WI38 (cell line): ENCODE results near the gene UTF1.

ENCODE experiments used
- H3K4me3 ChIP-seq: 2 replicates; pipeline ENCODE4 v1.5.1; 2011; ENCODE audit warnings: low read depth, mild to moderate bottlenecking, control low read depth, low read length
- CTCF ChIP-seq: IDR thresholded peaks from 2 replicates; pipeline ENCODE4 v1.5.1; 2012; ENCODE audit warnings: low read depth, mild to moderate bottlenecking, control low read depth, low read length

Gene UTF1

DNA sequence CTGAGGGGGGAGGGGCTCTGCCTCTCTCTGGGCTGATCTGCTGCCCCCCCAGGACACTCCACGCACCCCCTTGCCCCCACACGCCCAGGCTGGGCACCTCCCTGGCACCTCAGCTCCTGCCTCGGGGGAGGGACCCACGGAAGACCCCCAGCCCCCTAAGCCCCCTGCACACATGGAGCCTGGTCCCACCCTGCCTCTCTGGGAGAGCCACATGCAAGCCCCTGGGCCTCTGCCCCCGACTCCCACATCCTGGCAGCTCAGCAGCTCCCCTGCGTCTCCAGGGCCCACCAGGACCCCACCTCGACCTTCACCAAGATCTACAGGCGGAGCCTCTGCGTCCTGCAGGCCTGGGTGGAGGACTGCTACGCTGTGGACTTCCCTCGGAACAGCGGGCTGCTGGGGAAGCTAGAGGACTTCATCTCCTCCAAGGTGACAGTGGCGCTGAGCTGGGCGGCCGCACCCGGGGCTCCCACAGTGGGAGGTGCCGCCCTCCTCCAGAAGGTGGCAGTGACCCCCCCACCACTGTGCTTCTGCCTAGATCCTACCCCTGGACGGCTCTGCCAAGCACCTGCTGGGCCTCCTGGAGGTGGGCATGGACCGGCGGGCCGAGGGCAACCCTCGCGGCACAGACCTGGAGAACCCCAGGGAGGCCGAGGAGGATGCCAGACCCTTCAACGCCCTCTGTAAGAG is 18.7 kb upstream of the UTF1 start:
- no peak for TF ChIP-seq CTCF
- no peak overlapping the region for H3K4me3 ChIP-seq

DNA sequence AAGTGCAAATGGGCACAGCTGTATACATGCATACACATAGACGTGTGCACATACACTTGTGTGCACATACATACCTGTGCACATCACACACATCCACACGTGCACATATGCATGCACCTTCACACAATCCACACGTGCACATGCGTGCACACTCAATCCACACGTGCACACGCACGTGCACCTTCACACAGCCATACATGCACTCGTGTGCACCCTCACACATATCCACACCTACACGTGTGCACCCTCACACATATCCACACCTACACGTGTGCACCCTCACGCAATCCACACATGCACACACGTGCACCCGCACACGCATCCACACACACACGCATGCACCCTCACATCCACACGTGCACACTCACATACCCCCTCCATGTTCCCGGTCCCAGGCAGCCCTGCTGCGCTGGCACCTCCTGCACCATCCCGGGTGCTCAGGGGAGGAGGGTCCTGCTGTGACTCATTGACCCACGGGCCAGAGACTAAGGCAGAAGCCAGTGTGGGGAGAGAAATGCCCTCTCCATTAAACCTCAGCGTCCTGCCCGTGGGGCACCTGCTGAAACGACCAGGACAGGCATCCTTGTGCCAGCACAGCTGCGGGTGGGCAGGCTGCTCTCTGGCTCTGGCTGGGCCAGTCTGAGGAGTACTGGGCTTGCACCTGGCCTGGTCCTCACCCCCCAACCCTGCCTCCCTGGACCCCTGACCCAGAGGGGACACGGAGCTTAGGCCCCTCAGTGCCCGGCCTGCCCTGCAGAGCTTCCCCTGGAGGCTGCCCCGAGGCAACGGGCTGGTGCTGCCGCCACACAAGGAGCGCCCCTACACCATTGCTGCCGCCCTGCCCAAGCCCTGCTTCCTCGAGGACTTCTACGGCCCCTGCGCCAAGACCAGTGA is 17.8 kb upstream of the UTF1 start:
- no peak overlapping the region for H3K4me3 ChIP-seq
- no peak for TF ChIP-seq CTCF

DNA sequence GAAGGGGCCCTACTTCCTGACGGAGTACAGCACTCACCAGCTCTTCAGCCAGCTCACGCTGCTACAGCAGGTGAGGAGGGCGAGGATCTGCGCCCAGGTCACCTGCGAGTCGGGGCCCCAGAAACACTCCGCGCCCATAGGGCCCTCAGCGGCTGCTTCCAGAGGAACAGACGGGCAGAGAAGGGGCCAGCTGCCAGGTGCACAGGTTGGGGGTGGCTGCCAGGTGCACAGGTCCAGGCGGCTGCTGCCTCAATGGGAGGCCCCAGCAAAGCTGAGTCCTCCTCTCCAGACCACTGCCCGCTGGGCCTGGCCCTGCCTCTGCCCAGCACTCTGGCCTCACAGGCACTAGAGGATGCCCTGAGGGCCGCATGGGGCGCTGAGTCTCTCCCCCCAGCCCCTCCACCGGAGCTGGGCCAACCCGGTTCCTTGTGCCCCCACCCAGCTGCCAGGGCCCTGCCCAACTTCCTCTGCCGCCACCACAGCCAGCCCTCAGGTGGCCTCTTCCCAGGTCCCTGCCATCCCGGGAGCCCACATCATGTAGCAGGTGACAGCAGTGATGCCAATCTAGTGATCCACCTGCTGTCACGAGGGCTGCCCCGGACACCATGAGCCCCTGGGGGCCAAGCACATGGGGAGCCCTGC is 17.0 kb upstream of the UTF1 start:
- H3K4me3 ChIP-seq, result no peak overlapping the region
- no peak for TF ChIP-seq CTCF

DNA sequence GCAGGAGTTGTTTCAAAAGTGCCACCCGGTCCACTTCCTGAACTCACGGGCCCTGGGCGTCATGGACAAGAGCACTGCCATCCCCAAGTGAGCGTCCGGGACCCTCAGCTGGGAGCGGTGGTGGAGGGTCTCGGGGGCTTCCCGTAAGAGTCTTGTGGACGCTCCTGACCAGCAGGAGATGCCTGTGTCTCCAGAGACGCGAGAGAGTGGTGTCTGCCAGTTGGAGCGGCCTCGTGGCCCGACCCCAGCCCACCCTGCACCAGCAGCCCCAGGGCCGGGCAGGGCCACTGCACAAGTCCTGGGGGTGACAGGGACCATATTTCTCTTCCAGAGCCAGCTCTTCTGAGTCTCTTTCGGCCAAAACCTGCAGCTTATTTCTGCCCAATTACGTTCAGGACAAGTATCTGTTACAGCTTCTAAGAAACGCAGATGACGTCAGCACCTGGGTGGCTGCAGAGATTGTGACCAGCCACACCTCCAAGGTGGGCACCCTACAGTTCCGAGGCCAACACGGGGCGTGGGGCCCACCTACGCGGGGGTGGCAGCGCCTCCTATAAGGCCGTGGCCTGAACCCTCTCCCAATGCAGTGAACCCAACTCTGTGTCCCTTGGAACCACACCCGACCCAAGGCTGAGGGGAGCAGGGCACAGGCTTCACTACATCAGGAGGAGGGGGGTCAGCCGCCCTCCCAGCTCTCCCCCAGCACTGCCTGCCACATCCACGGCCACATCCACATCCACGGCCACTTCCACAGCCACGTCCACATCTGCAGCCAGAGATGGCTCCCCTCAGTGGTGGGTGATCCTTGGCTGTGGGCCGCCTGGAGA is 16.2 kb upstream of the UTF1 start:
- no peak overlapping the region for H3K4me3 ChIP-seq
- no peak for TF ChIP-seq CTCF

- no peak for TF ChIP-seq CTCF
- H3K4me3 ChIP-seq, result no peak overlapping the region
Observed at GRCh38 chr10:133214468-133215410, 15.3 kb upstream of the UTF1 start.

DNA sequence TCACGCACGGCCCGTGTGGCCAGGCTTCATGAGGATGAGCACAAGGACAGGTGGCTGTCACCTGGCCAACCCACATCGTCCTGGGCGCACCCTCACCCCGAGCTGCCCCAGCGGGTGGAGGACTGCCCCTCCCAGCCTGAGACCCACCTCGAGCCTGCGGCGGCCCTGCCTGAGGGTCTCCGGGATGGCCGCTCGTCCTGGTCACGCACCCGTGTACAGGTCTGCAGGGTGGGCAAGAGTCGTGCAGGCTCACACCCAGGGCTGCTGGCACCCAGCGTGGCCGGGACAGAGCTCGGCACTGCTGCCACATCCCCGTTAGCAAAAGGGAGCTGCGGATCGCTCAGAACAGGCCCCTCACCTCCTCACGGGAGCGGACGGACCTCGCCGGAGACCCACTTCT is 14.4 kb upstream of the UTF1 start:
- no peak for TF ChIP-seq CTCF
- H3K4me3 ChIP-seq, result no peak overlapping the region
